Urinary bladder (tissue), 4 donors: ENCODE data around the gene KIF21B. TPM values are rescaled to one million over a fixed set of nuclear protein-coding genes. Genes with fewer than 3 reads are reported as not detected.

ENCODE experiments used
- DNase-seq: peaks from one replicate; pipeline ENCODE4 v3.0.0-alpha.2; 2015; ENCODE audit errors: extremely low spot score
- H3K27ac ChIP-seq: one replicate; pipeline ENCODE4 v1.5.1; 2013; ENCODE audit warnings: low read depth, mild to moderate bottlenecking, moderate library complexity
- H3K36me3 ChIP-seq: one replicate; pipeline ENCODE4 v1.6.1; 2013; ENCODE audit warnings: mild to moderate bottlenecking, moderate library complexity; ENCODE audit not compliant: insufficient read depth
- H3K4me1 ChIP-seq: one replicate; pipeline ENCODE4 v1.6.1; 2013; ENCODE audit warnings: mild to moderate bottlenecking, moderate library complexity; ENCODE audit not compliant: insufficient read depth
- H3K4me3 ChIP-seq: one replicate; pipeline ENCODE4 v1.5.1; 2013; ENCODE audit warnings: low read depth, low read length
- WGBS: extraction: QIAGEN DNeasy Blood & Tissue Kit; methylation state at CpG from one replicate; pipeline ENCODE4 v1.1.7; 2013; 5-methylcytosine and 5-hydroxymethylcytosine counted together
- polyA plus RNA-seq: library from polyadenylated mRNA; stranded (reverse); fragments of 200-250 nt; gene quantifications from one replicate; pipeline ENCODE4 v1.2.3, GENCODE V29; 2013
- total RNA-seq: library from RNA; depleted of rRNA; stranded (reverse); fragments of >200 nt; gene quantifications from one replicate; pipeline ENCODE4 v1.2.3, GENCODE V29; 2014
- donor health status: healthy with polysubstance abuse.
- donor health status: healthy.

KIF21B gene, protein sequence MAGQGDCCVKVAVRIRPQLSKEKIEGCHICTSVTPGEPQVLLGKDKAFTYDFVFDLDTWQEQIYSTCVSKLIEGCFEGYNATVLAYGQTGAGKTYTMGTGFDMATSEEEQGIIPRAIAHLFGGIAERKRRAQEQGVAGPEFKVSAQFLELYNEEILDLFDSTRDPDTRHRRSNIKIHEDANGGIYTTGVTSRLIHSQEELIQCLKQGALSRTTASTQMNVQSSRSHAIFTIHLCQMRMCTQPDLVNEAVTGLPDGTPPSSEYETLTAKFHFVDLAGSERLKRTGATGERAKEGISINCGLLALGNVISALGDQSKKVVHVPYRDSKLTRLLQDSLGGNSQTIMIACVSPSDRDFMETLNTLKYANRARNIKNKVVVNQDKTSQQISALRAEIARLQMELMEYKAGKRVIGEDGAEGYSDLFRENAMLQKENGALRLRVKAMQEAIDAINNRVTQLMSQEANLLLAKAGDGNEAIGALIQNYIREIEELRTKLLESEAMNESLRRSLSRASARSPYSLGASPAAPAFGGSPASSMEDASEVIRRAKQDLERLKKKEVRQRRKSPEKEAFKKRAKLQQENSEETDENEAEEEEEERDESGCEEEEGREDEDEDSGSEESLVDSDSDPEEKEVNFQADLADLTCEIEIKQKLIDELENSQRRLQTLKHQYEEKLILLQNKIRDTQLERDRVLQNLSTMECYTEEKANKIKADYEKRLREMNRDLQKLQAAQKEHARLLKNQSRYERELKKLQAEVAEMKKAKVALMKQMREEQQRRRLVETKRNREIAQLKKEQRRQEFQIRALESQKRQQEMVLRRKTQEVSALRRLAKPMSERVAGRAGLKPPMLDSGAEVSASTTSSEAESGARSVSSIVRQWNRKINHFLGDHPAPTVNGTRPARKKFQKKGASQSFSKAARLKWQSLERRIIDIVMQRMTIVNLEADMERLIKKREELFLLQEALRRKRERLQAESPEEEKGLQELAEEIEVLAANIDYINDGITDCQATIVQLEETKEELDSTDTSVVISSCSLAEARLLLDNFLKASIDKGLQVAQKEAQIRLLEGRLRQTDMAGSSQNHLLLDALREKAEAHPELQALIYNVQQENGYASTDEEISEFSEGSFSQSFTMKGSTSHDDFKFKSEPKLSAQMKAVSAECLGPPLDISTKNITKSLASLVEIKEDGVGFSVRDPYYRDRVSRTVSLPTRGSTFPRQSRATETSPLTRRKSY (N-terminal part only)
- total RNA-seq (1.5 TPM), polyA plus RNA-seq (1.0 TPM)

DNA sequence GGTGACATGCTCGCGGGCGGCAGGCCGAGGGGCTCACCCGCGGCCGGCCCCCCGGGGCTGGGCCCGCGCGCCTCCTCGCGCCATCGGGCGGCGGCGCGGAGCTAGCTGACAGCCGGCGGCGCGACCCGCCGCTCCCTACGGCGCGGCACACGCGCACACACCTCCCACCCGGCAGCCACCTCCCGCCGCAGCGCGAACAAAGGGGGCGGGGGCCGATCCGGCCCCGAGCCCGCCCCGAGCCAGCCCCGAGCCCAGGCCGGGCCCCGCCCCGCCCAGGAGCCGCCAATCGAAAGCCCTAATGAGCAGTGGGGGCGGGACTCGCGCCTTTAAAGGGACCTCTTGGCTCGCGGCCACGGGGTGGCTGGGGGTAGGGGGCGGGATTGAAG, at the start of gene KIF21B:
Gene KIF21B (minus strand): TSS at position 198 of the 386 bp plus-strand sequence. CDS start 331 bp downstream, outside the sequence.
- WGBS = 1% methylated on average over 53 of the region's 53 CpGs
- Histone ChIP-seq H3K36me3 (no peaks in the 10 kb centered on the region), H3K4me1 (no peaks in the 10 kb centered on the region), H3K4me3 (peak within 1 kb of the TSS; percentile 64), H3K27ac (no peak within 1 kb of the TSS)
- DNase-seq = no peak

DNA sequence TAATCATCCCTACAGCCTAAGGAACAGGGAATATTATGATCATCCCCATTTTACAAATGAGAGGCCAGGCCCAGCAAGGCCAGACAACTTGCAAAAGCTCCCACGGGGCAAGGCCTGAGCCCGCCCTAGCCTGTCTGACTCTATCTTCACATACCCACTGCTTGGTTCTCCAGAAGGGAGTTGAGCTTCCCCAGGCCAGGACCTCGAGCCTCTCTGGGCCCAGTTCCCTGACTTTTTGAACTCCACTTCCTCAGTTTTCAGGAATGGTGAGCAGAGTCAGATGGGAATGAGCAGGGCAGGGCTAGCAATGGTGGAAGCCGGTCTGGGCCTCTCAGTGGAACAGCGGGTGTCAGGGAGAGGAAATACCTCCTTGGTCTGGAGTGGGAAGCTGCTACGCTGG, 49.4 kb upstream of the KIF21B start:
- H3K4me1 ChIP-seq = no peaks in the 10 kb centered on the region
- no peak overlapping the region for H3K27ac ChIP-seq
- WGBS = 85% methylated on average over 6 of the region's 6 CpGs
- H3K4me3 ChIP-seq = no peak overlapping the region
- DNase-seq = no peak
- H3K36me3 ChIP-seq = no peaks in the 10 kb centered on the region

DNA sequence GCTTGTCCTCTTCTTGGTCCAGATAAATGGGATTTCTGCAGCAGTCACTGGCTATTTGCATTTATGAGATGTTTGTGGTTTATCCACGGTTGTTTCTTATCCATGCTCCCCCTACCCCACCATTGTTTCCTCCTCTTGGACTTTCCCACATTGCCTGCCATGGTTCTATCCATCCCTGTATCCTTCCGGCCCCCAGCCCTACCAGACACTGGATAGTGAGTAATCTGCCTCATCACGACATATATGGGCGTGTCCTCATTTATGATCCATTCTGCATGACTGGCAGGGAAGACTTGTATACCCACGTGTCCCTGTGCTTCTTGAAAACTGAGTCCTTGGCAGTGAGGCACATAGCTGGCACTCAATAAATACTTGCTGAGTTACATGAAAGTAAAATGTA, 48.6 kb upstream of the KIF21B start:
- Histone ChIP-seq H3K4me1 (no peaks in the 10 kb centered on the region), H3K27ac (no peak overlapping the region), H3K4me3 (no peak overlapping the region), H3K36me3 (no peaks in the 10 kb centered on the region)
- 75% methylated on average over 5 of the region's 5 CpGs for WGBS
- no peak for DNase-seq

DNA sequence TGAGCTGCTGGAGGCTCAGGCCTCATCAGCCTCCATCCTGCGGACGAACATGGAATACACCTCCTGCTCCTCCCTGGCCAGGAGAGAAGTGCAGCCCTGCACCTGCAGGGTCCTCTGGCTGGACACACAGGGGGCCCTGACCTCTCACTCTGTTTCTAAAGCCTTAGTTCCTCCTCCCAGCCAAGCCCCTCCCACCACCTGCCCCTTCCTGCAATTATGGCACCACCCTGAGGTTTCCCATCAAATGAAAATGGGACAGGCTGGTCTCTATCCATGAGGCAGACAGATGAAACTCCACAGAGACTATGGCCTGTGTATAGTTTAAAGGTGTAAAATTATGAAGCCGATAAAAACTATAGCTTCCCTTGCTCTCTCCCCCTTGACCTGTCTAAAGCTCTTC, 46.1 kb upstream of the KIF21B start:
- H3K27ac ChIP-seq = no peak overlapping the region
- no peak overlapping the region for H3K4me3 ChIP-seq
- 84% methylated on average over 3 of the region's 3 CpGs for WGBS
- no peaks in the 10 kb centered on the region for H3K36me3 ChIP-seq
- no peak for DNase-seq
- H3K4me1 ChIP-seq = no peaks in the 10 kb centered on the region

DNA sequence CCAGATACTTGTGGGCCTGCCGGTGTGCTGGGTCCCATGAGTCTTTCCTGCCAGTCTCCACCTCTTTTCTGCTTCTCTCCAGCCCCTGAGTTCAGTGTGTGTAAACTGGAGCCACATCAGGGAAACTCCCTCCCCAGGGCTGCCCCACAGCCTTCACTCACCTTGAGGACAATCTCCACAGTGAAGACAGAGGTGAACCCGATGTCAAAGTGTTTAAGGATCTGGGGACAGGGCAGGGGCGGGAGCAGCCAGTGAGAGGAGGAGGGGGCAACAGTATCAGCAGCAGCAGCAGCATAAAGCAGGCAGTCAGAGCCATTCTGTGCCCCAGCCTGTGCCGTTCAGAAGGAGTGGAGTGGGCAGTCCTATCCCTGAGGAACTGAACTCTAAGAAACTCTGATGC, 45.5 kb upstream of the KIF21B start:
- Histone ChIP-seq H3K27ac (no peak overlapping the region), H3K4me1 (no peaks in the 10 kb centered on the region), H3K4me3 (no peak overlapping the region), H3K36me3 (no peaks in the 10 kb centered on the region)
- WGBS = 69% methylated on average over 4 of the region's 4 CpGs
- DNase-seq = no peak

DNA sequence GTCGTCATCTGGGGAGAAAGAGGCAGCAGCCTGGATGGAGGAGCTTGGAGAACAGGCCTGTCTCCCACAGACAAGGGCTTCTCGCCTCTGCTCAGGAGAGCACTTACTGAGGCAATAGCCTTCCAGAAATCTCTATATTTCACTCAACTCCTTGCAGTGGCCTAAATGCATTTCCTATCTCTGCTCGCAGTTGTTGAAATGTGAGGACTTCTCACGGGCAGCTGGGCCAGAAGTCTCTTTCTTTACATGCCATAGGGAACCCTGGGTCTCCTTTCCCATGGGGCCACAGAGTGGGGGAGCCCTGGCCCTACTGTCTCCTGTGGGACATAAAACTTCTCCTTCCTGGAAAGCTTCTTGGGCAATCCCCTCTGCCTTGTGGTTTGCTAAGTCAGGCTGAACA, 43.5 kb upstream of the KIF21B start:
- Histone ChIP-seq H3K4me1 (no peaks in the 10 kb centered on the region), H3K27ac (no peak overlapping the region), H3K4me3 (no peak overlapping the region), H3K36me3 (no peaks in the 10 kb centered on the region)
- no peak for DNase-seq
- WGBS = 87% methylated on average over 4 of the region's 4 CpGs

DNA sequence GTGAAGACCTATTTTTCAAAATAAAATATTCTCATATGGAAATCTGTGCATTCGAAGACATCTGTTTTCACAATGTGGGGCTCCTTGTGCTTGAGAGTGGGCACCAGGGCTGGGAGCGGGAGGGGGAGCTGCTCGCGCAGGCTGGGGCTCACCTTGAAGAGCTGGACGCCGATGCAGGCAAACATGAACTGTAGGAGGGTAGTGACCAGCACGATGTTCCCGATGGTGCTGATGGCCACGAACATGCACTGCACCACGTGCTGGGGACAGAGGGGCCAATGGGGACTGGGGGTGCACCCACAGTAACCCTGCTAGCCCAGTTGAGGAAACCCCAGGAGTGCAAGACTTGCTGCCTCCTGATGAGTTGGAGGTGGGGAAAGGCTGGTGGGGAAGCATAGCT, 42.2 kb upstream of the KIF21B start:
- DNase-seq = no peak
- 82% methylated on average over 10 of the region's 10 CpGs for WGBS
- Histone ChIP-seq H3K27ac (no peak overlapping the region), H3K4me3 (no peak overlapping the region), H3K36me3 (no peaks in the 10 kb centered on the region), H3K4me1 (no peaks in the 10 kb centered on the region)

DNA sequence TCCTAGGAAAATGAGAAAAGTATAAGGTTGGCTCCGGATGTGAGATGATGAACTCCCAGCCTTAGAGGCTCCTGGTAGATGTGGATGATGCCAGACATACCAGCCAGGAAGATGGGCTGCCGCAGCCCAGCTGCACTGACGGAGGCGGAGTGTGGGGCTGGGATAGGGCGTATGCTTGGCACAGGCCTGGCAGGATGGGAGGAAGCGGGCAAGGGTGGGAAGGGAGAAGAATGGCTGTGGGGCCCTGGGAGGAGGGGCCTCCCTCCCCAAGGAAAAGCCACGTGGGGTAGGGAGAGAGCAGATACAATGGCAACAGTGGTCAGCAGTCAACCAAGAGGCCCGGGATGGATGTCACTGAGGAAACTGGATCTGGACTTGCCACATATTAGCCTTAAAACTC, 41.3 kb upstream of the KIF21B start:
- Histone ChIP-seq H3K4me1 (no peaks in the 10 kb centered on the region), H3K4me3 (no peak overlapping the region), H3K36me3 (no peaks in the 10 kb centered on the region), H3K27ac (no peak overlapping the region)
- DNase-seq = no peak
- WGBS = 81% methylated on average over 8 of the region's 8 CpGs

DNA sequence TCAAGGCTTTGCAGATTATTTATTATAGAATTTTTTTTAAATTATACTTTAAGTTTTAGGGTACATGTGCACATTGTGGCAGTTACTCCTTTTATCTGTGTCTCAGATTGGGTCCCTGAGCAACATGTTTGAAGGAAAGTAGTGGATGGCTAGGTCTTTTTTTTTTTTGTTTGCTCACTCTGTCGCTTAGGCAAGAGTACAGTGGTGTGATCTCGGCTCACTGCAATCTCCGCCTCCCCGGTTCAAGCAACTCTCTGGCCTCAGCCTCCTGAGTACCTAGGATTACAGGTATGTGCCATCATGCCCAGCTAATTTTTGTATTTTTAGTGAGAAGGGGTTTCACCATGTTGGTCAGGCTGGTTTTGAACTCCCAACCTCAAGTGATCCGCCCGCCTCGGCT, 39.6 kb upstream of the KIF21B start:
- Histone ChIP-seq H3K36me3 (no peaks in the 10 kb centered on the region), H3K4me3 (no peak overlapping the region), H3K27ac (no peak overlapping the region), H3K4me1 (no peaks in the 10 kb centered on the region)
- 92% methylated on average over 7 of the region's 7 CpGs for WGBS
- DNase-seq = no peak

DNA sequence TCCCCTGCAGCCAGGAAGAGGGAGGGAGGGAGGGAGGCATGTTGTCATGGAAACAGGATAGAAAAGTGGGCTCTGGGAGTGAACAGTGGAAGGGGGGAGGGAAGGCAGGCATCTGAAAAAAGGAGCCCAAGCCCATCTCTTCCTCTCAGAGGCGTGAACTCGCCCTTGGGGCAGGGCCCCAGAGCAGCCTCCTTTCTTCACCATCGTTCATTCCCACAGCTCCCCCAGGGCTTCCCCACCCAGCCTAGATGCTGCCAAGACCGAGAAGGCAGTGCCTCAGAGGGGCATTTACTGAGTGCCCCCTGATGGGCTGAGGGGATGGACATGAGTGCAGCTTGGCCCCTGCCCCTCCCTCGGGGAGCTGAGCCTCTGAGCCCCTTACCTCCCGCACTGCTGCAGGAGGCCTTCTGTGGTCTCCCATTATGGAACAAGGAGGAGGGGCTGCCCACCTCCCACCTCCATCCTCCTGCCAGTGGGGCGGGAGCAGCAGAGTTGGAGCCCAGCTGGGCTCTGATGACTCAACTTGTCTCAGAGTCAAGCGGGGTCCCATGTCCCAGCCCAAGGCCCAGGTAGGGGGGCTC, 39.1 kb upstream of the KIF21B start:
- Histone ChIP-seq H3K36me3 (no peaks in the 10 kb centered on the region), H3K4me1 (no peaks in the 10 kb centered on the region)
- 70% methylated on average over 8 of the region's 8 CpGs for WGBS

DNA sequence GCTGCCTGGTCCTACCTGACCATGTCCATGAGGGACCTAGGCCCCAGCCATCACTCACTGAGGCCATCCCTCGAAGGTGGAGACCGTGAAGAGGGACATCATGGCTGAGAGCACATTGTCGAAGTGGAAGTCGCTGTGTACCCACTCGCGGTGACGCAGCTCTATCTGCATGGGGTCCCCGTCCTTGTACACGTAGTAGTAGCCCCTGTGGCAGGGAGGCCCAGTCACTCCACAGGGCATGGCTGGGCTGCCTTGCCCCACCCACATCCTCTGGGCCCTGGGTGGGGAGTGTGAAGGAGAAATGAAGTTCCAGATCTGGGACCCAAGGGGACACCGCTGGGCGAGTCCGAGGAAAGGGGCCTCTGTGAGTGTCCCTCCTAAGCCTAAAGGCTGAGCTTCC, 38.4 kb upstream of the KIF21B start:
- Histone ChIP-seq H3K4me1 (no peaks in the 10 kb centered on the region), H3K4me3 (no peak overlapping the region), H3K36me3 (no peaks in the 10 kb centered on the region), H3K27ac (no peak overlapping the region)
- WGBS = 96% methylated on average over 12 of the region's 12 CpGs
- DNase-seq = no peak

More for the DNA sequence above, 39.1 kb upstream of the KIF21B start:
- no peak overlapping the region for H3K27ac ChIP-seq
- no peak for DNase-seq
- no peak overlapping the region for H3K4me3 ChIP-seq

DNA sequence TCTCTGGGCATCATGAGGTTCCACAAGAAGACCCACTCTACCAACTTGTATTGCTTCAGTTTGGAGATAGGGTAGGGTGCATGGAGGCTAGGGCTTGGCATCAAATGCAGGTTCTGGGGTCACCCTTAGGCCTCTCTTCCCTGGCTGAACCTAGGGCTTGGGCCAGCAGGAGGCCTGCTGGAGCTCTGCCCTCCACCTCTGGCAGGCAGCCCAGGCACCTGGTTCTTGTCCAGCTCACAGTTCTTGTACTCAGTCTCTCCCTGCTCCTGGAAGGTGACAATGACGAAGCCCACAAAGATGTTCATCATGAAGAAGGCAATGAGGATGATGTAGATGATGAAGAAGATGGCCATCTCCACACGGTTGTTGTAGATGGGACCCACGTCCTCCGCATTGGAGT, 37.5 kb upstream of the KIF21B start:
- no peak overlapping the region for H3K4me3 ChIP-seq
- DNase-seq = no peak
- WGBS = 85% methylated on average over 4 of the region's 4 CpGs
- no peaks in the 10 kb centered on the region for H3K4me1 ChIP-seq
- H3K27ac ChIP-seq = no peak overlapping the region
- H3K36me3 ChIP-seq = no peaks in the 10 kb centered on the region

DNA sequence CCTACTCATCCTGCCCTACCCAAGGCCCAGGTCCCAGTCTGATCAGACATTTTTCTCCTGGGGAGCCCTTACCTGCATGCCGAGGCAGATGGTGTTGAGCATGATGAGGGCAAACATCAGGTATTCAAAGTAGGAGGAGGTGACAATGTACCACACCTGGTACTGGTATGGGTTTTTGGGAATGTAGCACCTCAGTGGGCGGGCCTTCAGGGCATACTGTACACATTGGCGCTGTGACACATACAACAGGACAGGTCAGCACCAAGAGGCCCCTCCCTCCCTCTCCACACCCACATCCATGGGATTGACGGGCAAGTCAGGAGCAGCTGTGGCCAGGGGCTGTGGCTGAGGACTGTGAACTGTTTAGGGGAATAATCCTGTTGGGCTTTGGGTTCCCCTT, 37.1 kb upstream of the KIF21B start:
- WGBS = 96% methylated on average over 4 of the region's 4 CpGs

More for the DNA sequence above, 37.1 kb upstream of the KIF21B start:
- no peak for DNase-seq
- Histone ChIP-seq H3K4me3 (no peak overlapping the region), H3K27ac (no peak overlapping the region), H3K36me3 (no peaks in the 10 kb centered on the region), H3K4me1 (no peaks in the 10 kb centered on the region)
